HUDEP-2 (cell line): ENCODE measurements around the gene PAX5.
"Not testable (repeated sequence)": the region's sequence is repeated elsewhere in the genome, so short reads cannot be mapped to it uniquely, and the experiment has no call there.

Source experiments
- DNase-seq, 76 experiments: peaks; one replicate each; lab custom pipeline; 2025; ENCODE audit not compliant: unreplicated experiment in 76 of 76; lab: John Stamatoyannopoulos, UW

The PAX5 gene

DNA sequence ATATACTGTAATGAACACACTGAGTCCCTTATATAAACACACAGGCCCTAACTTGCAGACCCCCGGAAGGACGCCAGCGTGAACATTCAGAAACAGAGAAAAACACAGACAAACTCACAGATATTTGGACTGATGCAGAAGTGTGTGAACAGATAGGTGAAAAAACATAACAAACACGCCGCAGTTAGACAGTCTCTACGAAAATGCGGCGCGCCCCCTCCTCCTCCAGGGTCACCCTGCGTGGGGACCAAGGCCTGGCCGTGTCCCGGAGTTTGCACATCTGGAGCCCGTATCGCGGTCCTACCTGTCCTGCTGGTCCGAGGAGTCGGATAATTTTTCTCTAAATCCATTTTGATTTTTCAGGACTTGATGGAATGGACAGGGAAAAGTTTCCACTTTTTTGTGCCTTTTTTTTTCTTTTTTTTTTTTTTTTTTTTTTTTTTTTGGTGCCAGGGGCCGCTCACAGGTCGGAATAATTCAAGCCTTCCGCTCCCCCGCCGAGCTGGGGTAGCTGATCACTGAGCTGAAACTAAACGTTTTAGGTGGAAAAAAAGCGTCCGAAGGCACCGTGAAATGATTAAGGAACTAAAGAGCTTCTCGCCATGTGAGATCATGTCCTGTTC, at the start of gene PAX5:
PAX5 (minus strand) TSS at position 587 of the 623 bp plus-strand sequence; CDS start at position 350, 237 bp downstream.
- DNase-seq, result no peak

DNA sequence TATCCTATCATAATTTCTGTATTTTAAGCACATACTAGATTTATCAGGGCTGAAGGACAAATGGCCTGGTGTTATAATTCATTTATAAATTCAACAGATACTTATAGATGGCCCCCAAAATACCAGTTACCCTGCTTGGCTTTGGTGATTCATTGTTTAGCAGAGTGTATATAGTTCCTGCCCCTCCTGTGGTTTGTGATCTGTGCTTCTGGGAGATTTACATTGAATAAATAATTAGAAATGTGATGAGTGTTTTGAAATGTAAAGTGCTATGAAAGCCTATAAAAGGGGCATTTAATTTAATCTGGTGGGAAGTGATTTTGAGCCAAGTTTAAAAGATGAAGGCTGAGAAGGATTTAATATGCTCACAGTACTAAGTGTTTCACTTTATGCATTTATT, 49.6 kb upstream of the PAX5 start:
- DNase-seq, result no peak

DNA sequence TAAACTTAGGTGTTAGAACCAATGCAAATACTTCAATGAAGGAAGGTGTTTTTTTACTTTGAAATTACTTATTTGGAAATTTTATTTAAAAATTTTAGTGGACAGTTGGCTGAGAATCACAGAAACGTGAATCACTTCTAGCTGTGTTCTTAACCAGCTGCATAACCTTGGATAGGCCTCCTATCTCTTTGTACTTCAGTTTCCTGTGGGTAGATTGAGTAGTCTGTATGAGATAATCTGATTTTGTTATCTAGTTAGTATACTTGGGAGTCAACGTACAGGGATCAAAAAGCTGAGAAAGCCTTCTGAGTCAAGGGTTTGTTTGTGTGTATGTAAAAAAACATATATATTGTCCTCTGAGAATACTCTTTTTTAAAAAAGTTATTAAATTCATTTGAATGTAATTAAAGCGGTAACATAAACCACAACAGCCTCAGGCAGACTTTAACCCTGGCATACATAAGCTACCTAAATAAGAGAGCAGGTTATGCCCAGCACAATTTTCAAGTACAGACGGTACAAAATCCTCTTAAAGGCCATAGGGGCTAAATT, 48.2 kb upstream of the PAX5 start:
- DNase-seq, result peak in 11 of 76 experiments; percentile 2 to 15 (median 10)

DNA sequence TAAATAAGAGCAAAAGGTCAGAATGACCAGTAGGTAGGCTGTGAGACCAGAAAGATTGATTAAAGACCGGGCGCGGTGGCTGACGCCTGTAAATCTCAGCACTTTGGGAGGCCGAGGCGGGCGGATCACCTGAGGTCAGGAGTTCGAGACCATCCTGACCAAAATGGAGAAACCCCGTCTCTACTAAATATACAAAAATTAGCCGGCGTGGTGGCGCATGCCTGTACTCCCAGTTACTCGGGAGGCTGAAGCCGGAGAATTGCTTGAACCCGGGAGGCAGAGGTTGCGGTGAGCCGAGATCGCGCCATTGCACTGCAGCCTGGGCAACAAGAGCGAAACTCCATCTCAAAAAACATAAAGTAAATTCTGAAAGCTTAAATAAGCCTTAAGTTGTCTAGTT, 47.4 kb upstream of the PAX5 start:
- DNase-seq, result not testable (repeated sequence)

DNA sequence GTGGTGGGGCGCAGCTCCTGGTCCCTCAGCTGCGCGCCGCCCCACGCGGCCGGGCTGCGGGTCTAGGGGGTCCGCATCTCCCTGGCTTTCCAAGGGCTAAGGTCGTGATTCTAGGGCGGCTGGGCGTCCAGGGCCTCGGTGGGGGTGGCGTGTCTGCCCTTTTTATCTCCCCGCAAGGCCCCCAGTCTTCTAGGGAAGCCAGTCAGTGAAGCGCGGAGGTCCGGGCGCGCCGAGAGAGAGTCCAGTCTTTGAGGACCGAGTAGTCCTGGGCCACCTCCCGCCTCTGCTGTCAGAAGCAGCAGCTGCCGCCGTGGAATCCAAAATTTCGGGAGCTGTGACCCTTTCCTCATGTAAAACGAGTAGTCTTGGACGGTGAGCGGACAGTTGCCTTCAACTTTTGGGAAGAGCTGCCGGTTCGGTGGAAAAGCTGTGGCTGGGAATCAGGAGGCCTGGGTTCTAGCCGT, 46.1 kb upstream of the PAX5 start:
- DNase-seq, result peak in 6 of 76 experiments; percentile 2 to 31 (median 13)

DNA sequence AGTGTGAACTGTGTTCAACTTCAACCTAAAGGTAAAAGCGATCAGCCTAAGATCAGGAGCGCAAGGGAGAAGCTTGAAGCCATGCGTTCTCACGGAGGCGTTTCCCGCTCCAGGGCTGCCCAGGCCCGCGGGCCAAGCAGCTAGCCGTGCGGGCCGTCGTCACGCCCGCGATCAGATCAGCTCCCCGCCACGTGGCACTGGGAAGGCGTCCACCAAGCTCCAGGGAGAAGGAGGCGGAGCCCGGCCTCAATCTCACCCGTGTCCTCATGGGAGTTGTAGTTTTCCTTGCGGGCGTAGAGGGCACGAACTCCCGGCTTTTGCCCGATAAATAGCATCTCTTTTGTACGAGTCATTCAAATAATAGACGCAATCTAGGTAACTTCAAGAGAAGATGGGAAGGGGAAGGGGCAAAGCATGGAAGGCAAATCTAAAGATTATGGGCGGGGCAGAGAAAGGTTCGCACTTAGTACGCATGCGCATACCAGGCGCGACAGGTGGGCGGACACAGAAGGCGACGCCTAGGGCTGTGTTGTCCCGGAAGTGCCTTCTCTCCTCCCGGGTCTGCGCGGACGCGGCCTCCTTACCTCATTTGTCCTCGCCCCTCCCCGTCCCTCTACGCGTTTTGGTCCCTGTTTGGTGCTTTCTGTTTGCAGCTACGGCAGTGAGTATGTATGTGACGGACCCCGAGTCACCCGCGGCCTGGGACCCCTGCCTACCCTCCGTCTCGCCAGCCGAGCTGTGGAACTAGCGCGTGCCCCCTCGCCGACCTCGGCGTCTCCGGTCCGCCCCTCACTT, 45.5 kb upstream of the PAX5 start:
- peak; percentile 22 to 97 (median 90) for DNase-seq

DNA sequence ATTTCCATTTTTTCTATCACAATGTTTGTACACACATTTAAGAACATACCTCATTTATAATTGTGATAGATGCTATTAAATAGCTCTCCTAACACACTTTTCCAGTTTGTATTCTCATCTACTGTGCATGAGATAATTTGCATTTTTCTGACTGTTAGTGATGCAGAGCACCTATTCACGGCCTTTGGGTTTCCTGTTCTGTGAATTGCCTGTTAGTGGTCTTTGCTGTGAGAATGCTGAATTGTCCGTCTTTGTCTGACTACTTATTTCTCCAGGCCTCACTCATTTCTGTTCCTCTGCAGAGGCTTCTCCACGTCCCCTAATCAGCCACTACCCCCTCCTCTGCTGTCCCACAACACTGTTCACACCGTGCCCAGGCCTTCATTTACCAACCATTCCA, 40.7 kb upstream of the PAX5 start:
- DNase-seq, result not testable (repeated sequence)

DNA sequence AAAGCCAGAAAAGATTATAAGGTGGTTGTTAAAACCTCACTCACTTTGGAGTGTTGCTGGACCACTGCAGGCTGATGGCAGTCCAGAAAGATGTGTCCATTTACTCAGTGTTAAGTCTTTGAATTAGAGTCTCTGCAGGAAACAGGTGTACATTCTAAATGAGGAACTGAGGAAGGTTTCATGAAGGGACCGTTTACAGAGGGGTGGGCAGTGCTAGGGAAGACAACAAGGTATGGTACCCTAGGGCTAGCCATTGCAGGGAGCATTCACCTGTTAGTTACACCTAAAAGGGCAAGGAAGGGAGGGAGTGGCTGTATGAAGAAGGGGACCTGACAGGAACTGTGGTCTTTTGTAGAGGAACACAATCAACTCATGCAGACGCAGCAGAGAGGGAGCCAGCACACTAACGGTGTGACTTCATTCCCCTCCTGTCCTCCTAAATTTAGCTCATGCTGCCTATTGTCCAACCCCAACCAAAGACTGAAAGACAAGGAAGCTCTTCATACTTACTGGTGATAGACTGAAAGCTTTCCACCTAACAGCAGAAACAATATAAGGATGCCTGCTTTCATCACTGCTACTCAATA, 32.2 kb upstream of the PAX5 start:
- no peak for DNase-seq

DNA sequence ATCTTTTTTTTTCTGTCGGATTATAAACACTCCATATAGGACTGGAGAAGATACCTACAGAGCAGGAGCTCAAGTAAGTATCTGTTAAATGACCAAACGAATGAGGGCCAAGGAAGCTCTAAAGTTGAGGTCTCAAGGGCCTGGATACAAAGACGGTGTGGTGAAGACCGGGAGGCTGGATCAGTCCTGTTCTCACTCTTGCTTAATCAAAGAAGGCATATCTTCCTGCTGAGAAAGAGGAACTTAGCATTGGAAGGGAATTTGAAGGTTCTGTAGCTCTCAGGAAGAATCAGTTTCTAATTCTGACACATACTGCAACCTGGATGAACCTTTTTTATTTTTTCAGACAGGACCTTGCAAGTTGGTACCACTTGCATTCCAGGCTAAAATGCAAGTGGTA, 28.3 kb upstream of the PAX5 start:
- DNase-seq, result no peak

DNA sequence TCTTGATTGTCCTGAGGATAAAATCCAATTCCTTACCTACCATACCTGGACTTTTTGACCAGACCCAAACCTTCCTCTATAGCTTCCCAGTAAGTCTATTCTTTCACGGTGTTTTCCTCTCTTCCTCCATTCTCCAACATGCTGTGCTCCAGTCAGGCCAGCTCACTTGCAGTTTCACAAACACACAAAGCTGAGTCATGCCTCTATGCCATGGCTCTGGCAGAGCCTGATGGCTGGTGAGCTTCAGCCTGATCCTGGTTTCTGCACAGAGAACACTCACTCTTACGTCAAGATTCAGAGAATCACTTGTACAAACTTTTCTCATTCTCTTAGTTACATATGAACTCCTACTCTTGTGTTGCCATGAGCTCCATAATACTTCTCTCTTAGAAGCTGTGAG, 27.7 kb upstream of the PAX5 start:
- no peak for DNase-seq

DNA sequence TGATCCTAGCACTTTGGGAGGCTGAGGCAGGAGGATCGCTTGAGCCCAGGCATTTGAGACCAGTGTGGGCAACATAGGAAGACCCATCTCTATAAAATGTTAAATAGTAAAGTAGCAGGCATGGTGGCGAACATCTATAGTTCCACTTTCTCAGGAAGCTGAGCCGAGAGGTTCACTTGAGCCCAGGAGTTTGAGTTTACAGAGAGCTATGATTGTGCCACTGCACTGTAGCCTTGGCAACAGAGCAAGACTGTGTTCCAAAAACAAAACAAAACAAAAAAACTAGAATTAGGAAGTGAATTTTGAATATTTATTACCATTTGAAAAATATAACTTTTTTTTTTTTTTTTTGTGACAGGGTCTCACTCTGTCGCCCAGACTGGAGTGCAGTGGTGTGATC, 26.8 kb upstream of the PAX5 start:
- no peak for DNase-seq

DNA sequence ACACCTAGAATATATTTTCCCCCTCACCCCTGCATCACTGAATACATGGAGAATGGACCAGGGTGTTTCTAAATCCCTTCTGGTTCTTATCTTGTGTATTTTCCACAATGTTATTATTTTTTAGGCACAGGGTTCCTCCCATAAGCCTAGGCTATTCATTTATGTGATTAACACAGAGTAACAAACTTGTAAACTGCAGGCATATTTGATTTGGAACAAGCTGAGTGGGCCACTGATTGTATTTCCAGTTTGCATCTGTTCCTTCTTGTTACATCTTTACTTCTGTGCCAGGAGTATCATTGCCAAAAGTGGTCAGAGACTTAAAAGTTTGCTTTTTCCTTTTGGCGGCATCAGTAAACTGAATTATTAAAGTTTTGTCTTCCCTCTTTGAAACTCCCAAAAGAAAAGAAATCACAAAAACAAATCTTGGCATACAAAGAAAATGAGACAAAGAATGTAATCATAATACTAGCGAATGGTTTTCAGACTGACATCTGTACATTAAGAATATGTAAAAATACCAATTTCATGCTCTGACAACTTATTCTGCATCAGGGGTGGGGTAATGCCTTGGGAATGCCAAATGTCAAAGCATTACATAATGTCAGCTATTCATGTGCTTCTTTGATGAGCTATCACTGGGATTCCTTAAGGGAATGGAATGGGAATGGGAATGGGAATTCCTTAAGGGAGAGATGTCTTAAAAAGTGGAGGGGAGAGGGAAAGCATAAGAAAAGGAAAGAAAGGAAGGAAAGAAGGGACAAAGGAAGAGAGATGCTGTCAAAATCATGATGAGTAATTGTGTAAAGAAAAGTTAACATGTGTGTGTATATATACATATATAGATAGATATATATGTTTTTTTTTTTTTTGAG, 22.2 kb upstream of the PAX5 start:
- no peak for DNase-seq

DNA sequence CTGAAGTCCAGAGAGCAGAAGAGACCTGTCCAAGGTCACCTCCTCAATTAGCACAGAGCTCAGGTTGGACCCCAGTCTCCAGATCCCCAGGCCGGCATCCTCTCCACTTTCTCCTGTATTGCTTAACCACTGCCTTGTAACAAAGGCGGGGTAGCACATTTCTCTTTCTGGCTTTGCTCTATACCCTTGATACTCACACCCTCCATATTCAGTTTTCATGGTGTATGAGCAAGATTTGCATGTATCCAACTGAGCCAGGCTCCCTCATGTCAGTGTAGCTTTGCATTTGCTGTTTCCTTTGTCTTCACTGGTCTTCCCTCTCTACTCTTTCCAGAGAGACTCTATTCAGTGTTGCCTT, 20.3 kb upstream of the PAX5 start:
- not testable (repeated sequence) for DNase-seq

DNA sequence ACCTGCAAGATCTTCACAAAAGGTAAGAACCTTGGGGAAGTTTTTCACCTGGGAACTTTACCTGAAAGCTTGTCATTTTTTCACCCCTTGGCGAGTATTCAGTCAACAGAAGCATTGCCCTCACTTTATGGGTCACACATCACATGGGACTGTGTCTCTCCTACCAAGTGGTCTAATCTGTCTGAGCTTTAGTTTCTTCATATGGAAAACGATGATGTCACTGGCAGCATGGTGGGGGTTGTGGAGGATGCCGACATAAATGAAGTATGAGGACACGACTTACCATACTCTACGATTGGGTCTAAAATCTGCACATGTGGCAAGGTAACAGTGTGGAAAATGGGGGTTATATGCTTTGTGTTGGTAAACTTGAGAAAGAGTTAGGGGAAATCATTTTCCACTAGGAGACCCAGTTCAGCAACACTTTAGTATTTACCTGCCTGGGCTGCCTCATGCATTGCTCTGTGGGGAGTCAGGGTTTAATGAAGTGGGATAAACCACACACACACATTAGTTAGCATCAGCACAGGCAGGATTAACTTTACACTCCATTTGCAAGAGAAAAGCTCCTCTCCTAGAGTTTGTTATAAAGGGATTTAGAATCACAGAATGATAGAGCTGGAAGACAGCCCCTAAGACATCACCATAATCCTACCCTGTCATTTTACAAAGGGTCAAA, 19.8 kb upstream of the PAX5 start:
- no peak for DNase-seq

DNA sequence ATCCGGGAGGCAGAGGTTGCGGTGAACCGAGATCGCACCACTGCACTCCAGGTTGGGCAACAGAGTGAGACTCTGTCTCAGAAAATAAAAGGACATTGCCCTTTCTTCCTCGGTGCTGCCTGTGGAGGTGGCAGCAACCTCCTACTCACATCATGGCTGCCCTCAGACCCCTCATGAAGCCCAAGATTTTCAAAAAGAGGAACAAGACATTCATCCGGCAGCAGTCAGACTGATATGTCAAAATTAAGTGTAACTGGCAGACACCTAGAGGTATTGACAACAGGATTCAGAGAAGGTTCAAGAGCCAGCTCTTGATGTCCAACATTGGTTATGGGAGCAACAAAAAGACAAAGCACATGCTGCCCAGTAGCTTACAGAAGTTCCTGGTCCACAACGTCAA, 12.6 kb upstream of the PAX5 start:
- DNase-seq, result no peak

DNA sequence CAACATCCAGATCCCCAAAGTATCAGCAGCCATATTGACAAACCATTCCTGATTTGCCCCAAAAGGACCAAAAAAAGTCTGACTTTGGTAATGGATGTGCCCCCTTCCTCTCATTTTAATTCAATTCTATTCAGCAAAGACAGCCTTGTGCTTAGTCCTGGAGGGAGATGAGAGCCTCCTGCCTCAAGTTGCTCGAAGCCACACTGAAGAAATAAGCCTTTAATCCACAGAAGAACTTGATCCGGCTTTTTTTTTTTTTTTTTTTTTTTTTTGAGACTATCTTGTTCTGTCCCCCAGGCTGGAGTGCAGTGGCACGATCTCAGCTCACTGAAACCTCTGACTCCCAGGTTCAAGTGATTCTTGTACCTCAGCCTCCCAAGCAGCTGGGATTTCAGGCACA, 8.4 kb upstream of the PAX5 start:
- no peak for DNase-seq

DNA sequence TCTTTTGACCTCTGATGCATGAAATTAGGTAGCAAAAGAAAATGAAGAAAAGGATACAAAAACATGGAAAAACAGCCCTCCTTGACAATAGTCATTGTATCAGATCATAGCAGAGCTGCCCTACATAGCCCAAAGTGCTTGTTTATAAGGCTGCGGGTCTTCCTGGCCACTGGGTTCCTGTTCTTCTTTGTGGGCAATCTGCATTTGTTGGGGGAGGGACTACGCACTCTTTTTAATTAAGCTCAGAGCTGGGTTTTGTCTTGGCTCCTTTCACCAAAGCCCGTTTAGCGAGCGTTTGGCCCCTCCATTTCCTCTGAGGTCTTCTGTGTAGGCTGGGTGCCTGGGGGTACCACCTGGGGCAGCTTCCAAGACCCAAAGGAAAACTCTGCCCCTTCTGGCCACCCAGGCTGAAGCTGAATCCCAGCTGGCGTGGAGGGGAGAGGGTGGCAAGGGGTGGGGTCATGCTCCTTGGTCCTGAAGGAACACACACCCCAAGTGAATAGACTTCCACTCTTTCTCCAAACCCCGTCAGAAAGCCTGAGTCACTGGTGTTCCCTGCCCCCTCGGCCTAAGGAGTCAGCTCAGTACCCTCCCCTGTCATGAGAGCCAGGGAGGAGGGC, 6.5 kb upstream of the PAX5 start:
- no peak for DNase-seq

DNA sequence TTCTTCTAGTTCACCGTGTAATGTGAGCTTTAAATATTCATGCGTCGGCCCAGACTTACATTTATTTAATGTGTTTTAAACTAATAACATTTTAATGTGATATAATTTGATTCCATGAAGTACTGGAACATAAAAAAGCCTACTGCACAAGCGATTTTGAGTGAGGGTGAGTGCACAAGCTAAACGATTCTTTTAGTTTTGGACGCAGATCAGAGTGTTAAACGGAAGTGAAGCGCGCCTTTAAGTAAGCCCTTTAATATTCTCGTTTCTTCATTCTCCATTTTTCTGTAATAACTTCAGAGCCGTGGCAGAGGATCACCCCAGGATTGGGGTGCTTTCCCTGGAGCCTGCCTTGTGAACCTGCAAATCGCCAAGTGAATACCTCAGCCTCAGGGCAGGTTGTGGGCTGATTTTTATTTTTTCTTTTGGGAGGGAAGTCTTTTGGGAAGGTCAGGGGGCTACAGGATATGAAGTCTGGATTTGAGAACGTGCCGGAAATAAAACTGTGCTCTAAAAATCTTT, 4.9 kb upstream of the PAX5 start:
- DNase-seq, result no peak

DNA sequence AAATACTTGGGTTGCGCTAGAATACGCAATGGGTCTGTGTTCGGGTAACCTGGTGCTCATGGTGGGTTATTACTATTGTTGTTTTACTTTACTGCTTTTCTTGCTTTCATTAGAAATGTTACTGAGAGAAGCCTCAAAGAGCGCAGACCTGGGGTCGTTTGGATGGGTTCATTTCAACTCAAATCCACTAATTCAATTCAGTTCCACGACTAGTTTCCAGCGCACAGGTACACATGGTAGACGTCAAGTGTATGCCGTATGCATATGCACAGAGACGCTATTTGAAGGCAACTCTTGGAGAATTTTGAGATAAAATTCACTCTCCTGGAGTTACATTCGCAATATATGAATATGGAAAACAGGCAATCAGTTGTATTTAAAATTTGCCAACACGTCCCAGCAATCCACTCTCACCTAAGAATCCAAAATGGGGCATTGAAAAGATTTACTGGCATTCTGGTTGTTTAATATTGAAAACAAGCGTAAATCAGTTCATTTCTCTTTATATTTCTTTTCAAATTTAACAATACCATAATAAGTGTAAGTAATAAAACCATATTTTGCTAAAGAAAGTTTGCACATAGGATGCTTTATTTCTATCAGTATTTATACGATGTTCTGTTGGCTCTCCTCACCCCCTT, 4.4 kb upstream of the PAX5 start:
- no peak for DNase-seq
